ENCODE results near the gene OCA2. TPM values are rescaled to one million over a fixed set of nuclear protein-coding genes. Genes with fewer than 3 reads are reported as not detected.

Gene OCA2
- total RNA-seq, 1 donor from 2014 or later: 1.0 TPM

GRCh38 chr15:27866505-27867165 is 232.5 kb downstream of the OCA2 start:
- no peaks in the 10 kb centered on the region for H3K36me3 Mint-ChIP-seq
- no peak overlapping the region for H3K27ac Mint-ChIP-seq
- peaks cover 8% of the 10 kb centered on the region for H3K27me3 Mint-ChIP-seq (ENCODE audit: low read depth)
- DNase-seq (ENCODE audit: low spot score in 2 of 2, unreplicated experiment in 2 of 2): no peak
- no peaks in the 10 kb centered on the region for H3K4me1 Mint-ChIP-seq
- H3K9me3 Mint-ChIP-seq: peaks cover under 1% of the 10 kb centered on the region
- TF ChIP-seq CTCF (IDR thresholded peaks at IDR 0.05; ENCODE audit: unreplicated experiment): no peak
- H3K4me3 Mint-ChIP-seq: no peak overlapping the region

- no peak for DNase-seq (ENCODE audit: low spot score in 2 of 2, unreplicated experiment in 2 of 2)
- no peak overlapping the region for H3K27ac Mint-ChIP-seq
- TF ChIP-seq CTCF (IDR thresholded peaks at IDR 0.05; ENCODE audit: unreplicated experiment): no peak
- H3K4me1 Mint-ChIP-seq: no peaks in the 10 kb centered on the region
- H3K4me3 Mint-ChIP-seq: no peak overlapping the region
- peaks cover 8% of the 10 kb centered on the region for H3K9me3 Mint-ChIP-seq
- peaks cover 8% of the 10 kb centered on the region for H3K27me3 Mint-ChIP-seq (ENCODE audit: low read depth)
- H3K36me3 Mint-ChIP-seq: no peaks in the 10 kb centered on the region
Measured at GRCh38 chr15:27865926-27866325, 233.2 kb downstream of the OCA2 start.

- DNase-seq (ENCODE audit: low spot score in 2 of 2, unreplicated experiment in 2 of 2): no peak
- Mint-ChIP-seq H3K9me3 (peaks cover 13% of the 10 kb centered on the region), H3K36me3 (no peaks in the 10 kb centered on the region), H3K4me1 (no peaks in the 10 kb centered on the region), H3K27me3 (ENCODE audit: low read depth) (peaks cover 8% of the 10 kb centered on the region), H3K27ac (no peak overlapping the region), H3K4me3 (no peak overlapping the region)
- no peak for TF ChIP-seq CTCF (IDR thresholded peaks at IDR 0.05; ENCODE audit: unreplicated experiment)
Measured at GRCh38 chr15:27865323-27865922, 233.7 kb downstream of the OCA2 start.

- Mint-ChIP-seq H3K36me3 (no peaks in the 10 kb centered on the region), H3K9me3 (peaks cover 14% of the 10 kb centered on the region), H3K27me3 (ENCODE audit: low read depth) (peaks cover 8% of the 10 kb centered on the region), H3K4me3 (no peak overlapping the region), H3K27ac (no peak overlapping the region), H3K4me1 (no peaks in the 10 kb centered on the region)
- TF ChIP-seq CTCF (IDR thresholded peaks at IDR 0.05; ENCODE audit: unreplicated experiment): no peak
- no peak for DNase-seq (ENCODE audit: low spot score in 2 of 2, unreplicated experiment in 2 of 2)
Measured at GRCh38 chr15:27864719-27865118, 234.4 kb downstream of the OCA2 start.

- Mint-ChIP-seq H3K9me3 (peaks cover 15% of the 10 kb centered on the region), H3K4me3 (no peak overlapping the region), H3K27ac (no peak overlapping the region), H3K27me3 (ENCODE audit: low read depth) (peaks cover 8% of the 10 kb centered on the region), H3K4me1 (no peaks in the 10 kb centered on the region), H3K36me3 (no peaks in the 10 kb centered on the region)
- DNase-seq (ENCODE audit: low spot score in 2 of 2, unreplicated experiment in 2 of 2): no peak
- TF ChIP-seq CTCF (IDR thresholded peaks at IDR 0.05; ENCODE audit: unreplicated experiment): no peak
Measured at GRCh38 chr15:27864086-27864485, 235.0 kb downstream of the OCA2 start.

Data from mesothelial cell of epicardium (in vitro differentiated cells).